AML-193 (cell line): ENCODE results near the gene SRSF8.
"Not testable (repeated sequence)": the region's sequence is repeated elsewhere in the genome, so short reads cannot be mapped to it uniquely, and the experiment has no call there.

Experiments used
- DNase-seq, 2 experiments: peaks; one replicate each; lab custom pipeline; 2025; lab: John Stamatoyannopoulos, UW

Gene SRSF8

GRCh38 chr11:95066716-95067038 is at the start of gene SRSF8:
Gene SRSF8 (plus strand): TSS chr11:95066919. CDS start chr11:95067227, 308 bp downstream.
- DNase-seq = no peak

GRCh38 chr11:95021468-95021867 is 45.3 kb upstream of the SRSF8 start:
- DNase-seq = not testable (repeated sequence)

- no peak for DNase-seq
Measured at GRCh38 chr11:95024958-95025357, 41.8 kb upstream of the SRSF8 start, which contains the start of gene KDM4E. Gene KDM4E (plus strand): TSS chr11:95025258. CDS start chr11:95025558, 300 bp downstream.

- not testable (repeated sequence) for DNase-seq
Measured at GRCh38 chr11:95025594-95025993, 41.1 kb upstream of the SRSF8 start.

- DNase-seq = no peak
Measured at GRCh38 chr11:95028357-95028756, 38.4 kb upstream of the SRSF8 start.

- no peak for DNase-seq
Measured at GRCh38 chr11:95033051-95033450, 33.7 kb upstream of the SRSF8 start.

- DNase-seq = no peak
Measured at GRCh38 chr11:95035316-95035715, 31.4 kb upstream of the SRSF8 start.

GRCh38 chr11:95037356-95038035 is 29.2 kb upstream of the SRSF8 start:
- DNase-seq = not testable (repeated sequence)

- no peak for DNase-seq
Measured at GRCh38 chr11:95042239-95042638, 24.5 kb upstream of the SRSF8 start.

- DNase-seq = no peak
Measured at GRCh38 chr11:95042906-95043305, 23.8 kb upstream of the SRSF8 start.

- DNase-seq = no peak
Measured at GRCh38 chr11:95044010-95044409, 22.7 kb upstream of the SRSF8 start.

- no peak for DNase-seq
Measured at GRCh38 chr11:95045812-95046211, 20.9 kb upstream of the SRSF8 start.

GRCh38 chr11:95049122-95049521 is 17.6 kb upstream of the SRSF8 start, which contains the start of gene KDM4F:
Gene KDM4F (plus strand): TSS chr11:95049422.
- not testable (repeated sequence) for DNase-seq

- DNase-seq = no peak
Measured at GRCh38 chr11:95050595-95051202, 16.0 kb upstream of the SRSF8 start.

- DNase-seq = no peak
Measured at GRCh38 chr11:95054356-95054755, 12.4 kb upstream of the SRSF8 start.

- no peak for DNase-seq
Measured at GRCh38 chr11:95055283-95055897, 11.3 kb upstream of the SRSF8 start.

- DNase-seq = no peak
Measured at GRCh38 chr11:95057959-95058358, 8.8 kb upstream of the SRSF8 start.

GRCh38 chr11:95058621-95059020 is 8.1 kb upstream of the SRSF8 start:
- no peak for DNase-seq

- DNase-seq = no peak
Measured at GRCh38 chr11:95059046-95059445, 7.7 kb upstream of the SRSF8 start.

- DNase-seq = no peak
Measured at GRCh38 chr11:95065336-95065735, 1.4 kb upstream of the SRSF8 start.

GRCh38 chr11:95067039-95067840 is 521 bp downstream of the SRSF8 start:
- peak; percentile 14 to 35 for DNase-seq

- peak in 1 of 2 experiments; percentile 14 for DNase-seq
Measured at GRCh38 chr11:95067841-95068219, 1.1 kb downstream of the SRSF8 start.
